RWPE1 (cell line): ENCODE measurements around the gene LRMDA.

Source experiments
- CTCF ChIA-PET: fragments of 350-600 bp; sonication (Branson Sonifier 250); formaldehyde crosslinking; extraction: SDS; loops from one replicate; lab custom pipeline; 2021; lab: Yijun Ruan, JAX
- POLR2A ChIA-PET: fragments of 400-600 bp; formaldehyde crosslinking; extraction: SDS; loops from one replicate; lab custom pipeline; 2020; ENCODE audit warnings: antibody characterized with exemption; ENCODE audit not compliant: low non-redundant PET; lab: Yijun Ruan, JAX
- DNase-seq: peaks from one replicate; pipeline ENCODE4 v3.0.0; 2012; ENCODE audit warnings: low spot score
- H3K27ac ChIP-seq: fragments of 450-650 bp; 2 replicates; pipeline ENCODE4 v1.5.1; 2017
- CTCF ChIP-seq: fragments of 450-650 bp; conservative IDR thresholded peaks from 2 replicates; pipeline ENCODE4 v1.5.1; 2017; ENCODE audit warnings: low read depth, mild to moderate bottlenecking

Gene LRMDA

GRCh38 chr10:76047521-76047920 lies 616.1 kb downstream of the LRMDA start:
- H3K27ac ChIP-seq = no peak overlapping the region
- no peak for DNase-seq
- no peak for TF ChIP-seq CTCF
- POLR2A ChIA-PET = no interaction called here
- CTCF ChIA-PET = no interaction called here

- ChIA-PET CTCF (interaction anchor here (0.7 kb wide), 1 partner anchor 102 kb away, joined by 5 read pairs; no protein-coding TSS in a partner anchor), POLR2A (no interaction called here)
- H3K27ac ChIP-seq = no peak overlapping the region
- no peak for DNase-seq
- TF ChIP-seq CTCF = no peak
Observed at GRCh38 chr10:76049581-76050290, 618.3 kb downstream of the LRMDA start.

- H3K27ac ChIP-seq = no peak overlapping the region
- TF ChIP-seq CTCF = no peak
- no peak for DNase-seq
- CTCF ChIA-PET = interaction anchor here (0.7 kb wide), 1 partner anchor 103 kb away, joined by 5 read pairs; no protein-coding TSS in a partner anchor
- POLR2A ChIA-PET = no interaction called here
Observed at GRCh38 chr10:76050291-76050625, 618.8 kb downstream of the LRMDA start.

- H3K27ac ChIP-seq = no peak overlapping the region
- TF ChIP-seq CTCF = no peak
- CTCF ChIA-PET = no interaction called here
- DNase-seq = no peak
- POLR2A ChIA-PET = no interaction called here
Observed at GRCh38 chr10:76051007-76051936, 619.8 kb downstream of the LRMDA start.

GRCh38 chr10:76052682-76053503 lies 621.5 kb downstream of the LRMDA start:
- ChIA-PET POLR2A (no interaction called here), CTCF (interaction anchor here (1.1 kb wide), 1 partner anchor 16 kb away, joined by 4 read pairs; no protein-coding TSS in a partner anchor)
- no peak overlapping the region for H3K27ac ChIP-seq
- DNase-seq = no peak
- no peak for TF ChIP-seq CTCF

GRCh38 chr10:76055466-76055865 lies 624.0 kb downstream of the LRMDA start:
- DNase-seq = no peak
- H3K27ac ChIP-seq = no peak overlapping the region
- CTCF ChIA-PET = no interaction called here
- POLR2A ChIA-PET = no interaction called here
- TF ChIP-seq CTCF = no peak
